Glomerular visceral epithelial cell (primary cell): Measurements from ENCODE around the gene LRRFIP2.
"Not testable (repeated sequence)": the region's sequence is repeated elsewhere in the genome, so short reads cannot be mapped to it uniquely, and the experiment has no call there.

Experiments used
- DNase-seq: peaks from one replicate; pipeline ENCODE4 v3.0.0-alpha.2; 2016; ENCODE audit errors: extremely low spot score

LRRFIP2 gene

GRCh38 chr3:37067577-37067976 lies 106.8 kb downstream of the LRRFIP2 start:
- no peak for DNase-seq

GRCh38 chr3:37064747-37065146 lies 109.6 kb downstream of the LRRFIP2 start:
- no peak for DNase-seq

- no peak for DNase-seq
Observed at GRCh38 chr3:37058117-37058516, 116.3 kb downstream of the LRRFIP2 start.

GRCh38 chr3:37056826-37057225 lies 117.6 kb downstream of the LRRFIP2 start:
- DNase-seq: no peak

- DNase-seq: not testable (repeated sequence)
Observed at GRCh38 chr3:37055077-37055476, 119.3 kb downstream of the LRRFIP2 start.

- DNase-seq: no peak
Observed at GRCh38 chr3:37054370-37054769, 120.0 kb downstream of the LRRFIP2 start.

GRCh38 chr3:37053753-37054152 lies 120.6 kb downstream of the LRRFIP2 start:
- DNase-seq: no peak

- DNase-seq: no peak
Observed at GRCh38 chr3:37053337-37053736, 121.0 kb downstream of the LRRFIP2 start.

GRCh38 chr3:37052860-37053259 lies 121.5 kb downstream of the LRRFIP2 start:
- no peak for DNase-seq

- DNase-seq: no peak
Observed at GRCh38 chr3:37050282-37050681, 124.1 kb downstream of the LRRFIP2 start.

GRCh38 chr3:37042712-37043111 lies 131.7 kb downstream of the LRRFIP2 start:
- DNase-seq: not testable (repeated sequence)

GRCh38 chr3:37041546-37042195 lies 132.7 kb downstream of the LRRFIP2 start:
- no peak for DNase-seq

GRCh38 chr3:37040231-37040630 lies 134.2 kb downstream of the LRRFIP2 start:
- DNase-seq: no peak

- DNase-seq: no peak
Observed at GRCh38 chr3:37039161-37039846, 135.1 kb downstream of the LRRFIP2 start.

- DNase-seq: no peak
Observed at GRCh38 chr3:37037352-37037751, 137.0 kb downstream of the LRRFIP2 start.

- DNase-seq: no peak
Observed at GRCh38 chr3:37032961-37033360, 141.4 kb downstream of the LRRFIP2 start.

- no peak for DNase-seq
Observed at GRCh38 chr3:37031096-37031682, 143.2 kb downstream of the LRRFIP2 start.

- DNase-seq: no peak
Observed at GRCh38 chr3:37030588-37030987, 143.8 kb downstream of the LRRFIP2 start.

- DNase-seq: no peak
Observed at GRCh38 chr3:37029516-37030163, 144.7 kb downstream of the LRRFIP2 start.

GRCh38 chr3:37029111-37029510 lies 145.3 kb downstream of the LRRFIP2 start:
- DNase-seq: no peak

GRCh38 chr3:37028329-37028728 lies 146.1 kb downstream of the LRRFIP2 start:
- DNase-seq: no peak

GRCh38 chr3:37026851-37027250 lies 147.5 kb downstream of the LRRFIP2 start:
- DNase-seq: no peak
